Measurements from ENCODE around the gene SPRY2.
"Not testable (repeated sequence)": the region's sequence is repeated elsewhere in the genome, so short reads cannot be mapped to it uniquely, and the experiment has no call there.

SPRY2 gene

GRCh38 chr13:80341101-80341755, at the start of gene SPRY2:
Gene SPRY2 (minus strand): TSS chr13:80341126. CDS start chr13:80337705, 3,421 bp downstream.
- peak; percentile 98 for DNase-seq

- DNase-seq = no peak
Measured at GRCh38 chr13:80390338-80390737, 49.4 kb upstream of the SPRY2 start.

GRCh38 chr13:80389073-80390038, 48.4 kb upstream of the SPRY2 start:
- no peak for DNase-seq

GRCh38 chr13:80388506-80388905, 47.6 kb upstream of the SPRY2 start:
- no peak for DNase-seq

- no peak for DNase-seq
Measured at GRCh38 chr13:80386592-80386991, 45.7 kb upstream of the SPRY2 start.

- DNase-seq = no peak
Measured at GRCh38 chr13:80386002-80386401, 45.1 kb upstream of the SPRY2 start.

GRCh38 chr13:80382576-80382975, 41.6 kb upstream of the SPRY2 start:
- DNase-seq = no peak

GRCh38 chr13:80379245-80379644, 38.3 kb upstream of the SPRY2 start:
- DNase-seq = peak; percentile 77

- no peak for DNase-seq
Measured at GRCh38 chr13:80376554-80376953, 35.6 kb upstream of the SPRY2 start.

GRCh38 chr13:80374901-80375300, 34.0 kb upstream of the SPRY2 start:
- no peak for DNase-seq

- DNase-seq = no peak
Measured at GRCh38 chr13:80374444-80374843, 33.5 kb upstream of the SPRY2 start.

- no peak for DNase-seq
Measured at GRCh38 chr13:80371840-80372509, 31.0 kb upstream of the SPRY2 start.

GRCh38 chr13:80367473-80367872, 26.5 kb upstream of the SPRY2 start:
- no peak for DNase-seq

GRCh38 chr13:80363890-80364503, 23.1 kb upstream of the SPRY2 start:
- DNase-seq = peak; percentile 33

GRCh38 chr13:80362481-80362880, 21.6 kb upstream of the SPRY2 start:
- no peak for DNase-seq

- DNase-seq = no peak
Measured at GRCh38 chr13:80361883-80362327, 21.0 kb upstream of the SPRY2 start.

GRCh38 chr13:80361298-80361697, 20.4 kb upstream of the SPRY2 start:
- no peak for DNase-seq

GRCh38 chr13:80360453-80360800, 19.5 kb upstream of the SPRY2 start:
- no peak for DNase-seq

GRCh38 chr13:80359778-80360452, 19.0 kb upstream of the SPRY2 start:
- DNase-seq = peak; percentile 22

GRCh38 chr13:80359414-80359777, 18.5 kb upstream of the SPRY2 start:
- no peak for DNase-seq

GRCh38 chr13:80355496-80356094, 14.7 kb upstream of the SPRY2 start:
- DNase-seq = not testable (repeated sequence)

GRCh38 chr13:80348750-80349149, 7.8 kb upstream of the SPRY2 start:
- DNase-seq = no peak

All from HCEC 1CT (cell line).